Measurements from ENCODE around the gene SLC24A4.

SLC24A4 gene

GRCh38 chr14:92411135-92411534 lies 88.2 kb downstream of the SLC24A4 start:
- no peak overlapping the region for H3K4me3 ChIP-seq (ENCODE audit: low read length)
- no peaks in the 10 kb centered on the region for H3K9me3 ChIP-seq (ENCODE audit: control insufficient read depth, low read depth, low read length)
- H3K27me3 ChIP-seq (ENCODE audit: control insufficient read depth, insufficient read depth, low read length): no peaks in the 10 kb centered on the region
- no peaks in the 10 kb centered on the region for H3K4me1 ChIP-seq (ENCODE audit: control insufficient read depth, low read depth, low read length)
- no peaks in the 10 kb centered on the region for H3K36me3 ChIP-seq (ENCODE audit: control insufficient read depth, low read depth, low read length)
- no peak overlapping the region for H3K9ac ChIP-seq (ENCODE audit: low read length)
- H3K27ac ChIP-seq (ENCODE audit: low read length): no peak overlapping the region

- H3K9ac ChIP-seq (ENCODE audit: low read length): no peak overlapping the region
- no peak overlapping the region for H3K4me3 ChIP-seq (ENCODE audit: low read length)
- H3K4me1 ChIP-seq (ENCODE audit: control insufficient read depth, low read depth, low read length): no peaks in the 10 kb centered on the region
- H3K9me3 ChIP-seq (ENCODE audit: control insufficient read depth, low read depth, low read length): no peaks in the 10 kb centered on the region
- no peak overlapping the region for H3K27ac ChIP-seq (ENCODE audit: low read length)
- H3K27me3 ChIP-seq (ENCODE audit: control insufficient read depth, insufficient read depth, low read length): no peaks in the 10 kb centered on the region
- H3K36me3 ChIP-seq (ENCODE audit: control insufficient read depth, low read depth, low read length): no peaks in the 10 kb centered on the region
These were observed 89.0 kb downstream of the SLC24A4 start for GRCh38 chr14:92411941-92412340.

GRCh38 chr14:92412912-92413311 lies 89.9 kb downstream of the SLC24A4 start:
- no peaks in the 10 kb centered on the region for H3K27me3 ChIP-seq (ENCODE audit: control insufficient read depth, insufficient read depth, low read length)
- H3K4me3 ChIP-seq (ENCODE audit: low read length): no peak overlapping the region
- no peaks in the 10 kb centered on the region for H3K4me1 ChIP-seq (ENCODE audit: control insufficient read depth, low read depth, low read length)
- no peak overlapping the region for H3K9ac ChIP-seq (ENCODE audit: low read length)
- H3K27ac ChIP-seq (ENCODE audit: low read length): no peak overlapping the region
- no peaks in the 10 kb centered on the region for H3K36me3 ChIP-seq (ENCODE audit: control insufficient read depth, low read depth, low read length)
- no peaks in the 10 kb centered on the region for H3K9me3 ChIP-seq (ENCODE audit: control insufficient read depth, low read depth, low read length)

- Histone ChIP-seq H3K9me3 (ENCODE audit: control insufficient read depth, low read depth, low read length) (no peaks in the 10 kb centered on the region), H3K27ac (ENCODE audit: low read length) (no peak overlapping the region), H3K4me1 (ENCODE audit: control insufficient read depth, low read depth, low read length) (no peaks in the 10 kb centered on the region), H3K36me3 (ENCODE audit: control insufficient read depth, low read depth, low read length) (no peaks in the 10 kb centered on the region), H3K9ac (ENCODE audit: low read length) (no peak overlapping the region), H3K27me3 (ENCODE audit: control insufficient read depth, insufficient read depth, low read length) (no peaks in the 10 kb centered on the region), H3K4me3 (ENCODE audit: low read length) (no peak overlapping the region)
These were observed 90.4 kb downstream of the SLC24A4 start for GRCh38 chr14:92413379-92413778.

GRCh38 chr14:92414690-92415445 lies 91.9 kb downstream of the SLC24A4 start:
- Histone ChIP-seq H3K27ac (ENCODE audit: low read length) (no peak overlapping the region), H3K36me3 (ENCODE audit: control insufficient read depth, low read depth, low read length) (no peaks in the 10 kb centered on the region), H3K27me3 (ENCODE audit: control insufficient read depth, insufficient read depth, low read length) (no peaks in the 10 kb centered on the region), H3K4me1 (ENCODE audit: control insufficient read depth, low read depth, low read length) (no peaks in the 10 kb centered on the region), H3K4me3 (ENCODE audit: low read length) (no peak overlapping the region), H3K9ac (ENCODE audit: low read length) (no peak overlapping the region), H3K9me3 (ENCODE audit: control insufficient read depth, low read depth, low read length) (no peaks in the 10 kb centered on the region)

- H3K36me3 ChIP-seq (ENCODE audit: control insufficient read depth, low read depth, low read length): no peaks in the 10 kb centered on the region
These were observed 93.0 kb downstream of the SLC24A4 start for GRCh38 chr14:92415969-92416368.

GRCh38 chr14:92416544-92416943 lies 93.6 kb downstream of the SLC24A4 start:
- no peak overlapping the region for H3K9ac ChIP-seq (ENCODE audit: low read length)
- H3K27ac ChIP-seq (ENCODE audit: low read length): no peak overlapping the region
- no peak overlapping the region for H3K4me3 ChIP-seq (ENCODE audit: low read length)
- no peaks in the 10 kb centered on the region for H3K9me3 ChIP-seq (ENCODE audit: control insufficient read depth, low read depth, low read length)
- no peaks in the 10 kb centered on the region for H3K4me1 ChIP-seq (ENCODE audit: control insufficient read depth, low read depth, low read length)
- no peaks in the 10 kb centered on the region for H3K36me3 ChIP-seq (ENCODE audit: control insufficient read depth, low read depth, low read length)
- no peaks in the 10 kb centered on the region for H3K27me3 ChIP-seq (ENCODE audit: control insufficient read depth, insufficient read depth, low read length)

More at GRCh38 chr14:92415969-92416368, 93.0 kb downstream of the SLC24A4 start:
- no peaks in the 10 kb centered on the region for H3K9me3 ChIP-seq (ENCODE audit: control insufficient read depth, low read depth, low read length)
- no peaks in the 10 kb centered on the region for H3K4me1 ChIP-seq (ENCODE audit: control insufficient read depth, low read depth, low read length)
- no peak overlapping the region for H3K9ac ChIP-seq (ENCODE audit: low read length)
- no peak overlapping the region for H3K27ac ChIP-seq (ENCODE audit: low read length)
- no peak overlapping the region for H3K4me3 ChIP-seq (ENCODE audit: low read length)
- no peaks in the 10 kb centered on the region for H3K27me3 ChIP-seq (ENCODE audit: control insufficient read depth, insufficient read depth, low read length)

GRCh38 chr14:92417759-92418158 lies 94.8 kb downstream of the SLC24A4 start:
- H3K27ac ChIP-seq (ENCODE audit: low read length): no peak overlapping the region

GRCh38 chr14:92421751-92422150 lies 98.8 kb downstream of the SLC24A4 start:
- no peaks in the 10 kb centered on the region for H3K4me1 ChIP-seq (ENCODE audit: control insufficient read depth, low read depth, low read length)
- H3K27me3 ChIP-seq (ENCODE audit: control insufficient read depth, insufficient read depth, low read length): no peaks in the 10 kb centered on the region
- H3K27ac ChIP-seq (ENCODE audit: low read length): no peak overlapping the region
- H3K9me3 ChIP-seq (ENCODE audit: control insufficient read depth, low read depth, low read length): no peaks in the 10 kb centered on the region
- H3K4me3 ChIP-seq (ENCODE audit: low read length): no peak overlapping the region
- no peaks in the 10 kb centered on the region for H3K36me3 ChIP-seq (ENCODE audit: control insufficient read depth, low read depth, low read length)
- H3K9ac ChIP-seq (ENCODE audit: low read length): no peak overlapping the region

More at GRCh38 chr14:92417759-92418158, 94.8 kb downstream of the SLC24A4 start:
- Histone ChIP-seq H3K9ac (ENCODE audit: low read length) (no peak overlapping the region), H3K9me3 (ENCODE audit: control insufficient read depth, low read depth, low read length) (no peaks in the 10 kb centered on the region), H3K27me3 (ENCODE audit: control insufficient read depth, insufficient read depth, low read length) (no peaks in the 10 kb centered on the region), H3K36me3 (ENCODE audit: control insufficient read depth, low read depth, low read length) (no peaks in the 10 kb centered on the region), H3K4me3 (ENCODE audit: low read length) (no peak overlapping the region), H3K4me1 (ENCODE audit: control insufficient read depth, low read depth, low read length) (no peaks in the 10 kb centered on the region)

- Histone ChIP-seq H3K4me1 (ENCODE audit: control insufficient read depth, low read depth, low read length) (no peaks in the 10 kb centered on the region), H3K9ac (ENCODE audit: low read length) (no peak overlapping the region), H3K27ac (ENCODE audit: low read length) (no peak overlapping the region), H3K27me3 (ENCODE audit: control insufficient read depth, insufficient read depth, low read length) (no peaks in the 10 kb centered on the region), H3K9me3 (ENCODE audit: control insufficient read depth, low read depth, low read length) (no peaks in the 10 kb centered on the region), H3K4me3 (ENCODE audit: low read length) (no peak overlapping the region), H3K36me3 (ENCODE audit: control insufficient read depth, low read depth, low read length) (no peaks in the 10 kb centered on the region)
These were observed 102.1 kb downstream of the SLC24A4 start for GRCh38 chr14:92425101-92425500.

GRCh38 chr14:92426237-92426636 lies 103.3 kb downstream of the SLC24A4 start:
- Histone ChIP-seq H3K36me3 (ENCODE audit: control insufficient read depth, low read depth, low read length) (no peaks in the 10 kb centered on the region), H3K4me3 (ENCODE audit: low read length) (no peak overlapping the region), H3K9me3 (ENCODE audit: control insufficient read depth, low read depth, low read length) (no peaks in the 10 kb centered on the region), H3K27ac (ENCODE audit: low read length) (no peak overlapping the region), H3K9ac (ENCODE audit: low read length) (no peak overlapping the region), H3K27me3 (ENCODE audit: control insufficient read depth, insufficient read depth, low read length) (no peaks in the 10 kb centered on the region), H3K4me1 (ENCODE audit: control insufficient read depth, low read depth, low read length) (no peaks in the 10 kb centered on the region)

GRCh38 chr14:92427096-92427495 lies 104.1 kb downstream of the SLC24A4 start:
- H3K9ac ChIP-seq (ENCODE audit: low read length): no peak overlapping the region
- no peaks in the 10 kb centered on the region for H3K4me1 ChIP-seq (ENCODE audit: control insufficient read depth, low read depth, low read length)
- H3K27me3 ChIP-seq (ENCODE audit: control insufficient read depth, insufficient read depth, low read length): no peaks in the 10 kb centered on the region
- H3K9me3 ChIP-seq (ENCODE audit: control insufficient read depth, low read depth, low read length): no peaks in the 10 kb centered on the region
- H3K4me3 ChIP-seq (ENCODE audit: low read length): no peak overlapping the region
- no peak overlapping the region for H3K27ac ChIP-seq (ENCODE audit: low read length)
- H3K36me3 ChIP-seq (ENCODE audit: control insufficient read depth, low read depth, low read length): no peaks in the 10 kb centered on the region

All from iPS-18a (cell line).